HCT116 (cell line): ENCODE measurements around the gene IL18BP. TPM values are rescaled to one million over a fixed set of nuclear protein-coding genes. Genes with fewer than 3 reads are reported as not detected.

ENCODE experiments used
- ATAC-seq: fragments of 200-7000 bp; cut with Tn5 transposase; 2 replicates; pipeline ENCODE4 v1.9.1; 2020; ENCODE audit warnings: mild to moderate bottlenecking, moderate library complexity
- BruUV-seq: library from RNA; stranded (reverse); fragments of 400-500 nt; replicated peaks from 2 replicates; lab custom pipeline; 2021; lab: Mats Ljungman, UMichigan
- CTCF ChIA-PET: fragments of 300-600 bp; sonication (Branson Sonifier 250); formaldehyde crosslinking; loops from one replicate; lab custom pipeline; 2021; ENCODE audit warnings: antibody characterized with exemption; lab: Charles Lee
- POLR2A ChIA-PET: fragments of 300-600, 350-600 bp; sonication (Branson Sonifier 250); formaldehyde crosslinking; loops from one replicate; lab custom pipeline; 2021; ENCODE audit warnings: antibody characterized with exemption; lab: Charles Lee
- RAD21 ChIA-PET, 2 experiments: fragments of 300-600 bp; sonication (Branson Sonifier 250); formaldehyde crosslinking; loops; one replicate each; lab custom pipeline; 2023; ENCODE audit warnings: low total read pairs in 2 of 2; ENCODE audit not compliant: uncharacterized antibody in 2 of 2, unreplicated experiment in 2 of 2, low non-redundant PET in 1 of 2; lab: Charles Lee
- DNase-seq: peaks from one replicate; pipeline ENCODE4 v3.0.0-alpha.2; 2010; ENCODE audit warnings: low read depth, low spot score
- H2AFZ ChIP-seq: fragments of 200-600 bp; shearing (Covaris generic), sonication (generic); 2 replicates; pipeline ENCODE4 v1.6.1; 2017; ENCODE audit warnings: low read depth, mixed run types, mixed read lengths, antibody characterized with exemption, low read length; ENCODE audit not compliant: poor library complexity, severe bottlenecking
- H3K27ac ChIP-seq: 2 replicates; pipeline ENCODE4 v1.5.1; 2012; ENCODE audit warnings: low read depth, low read length
- H3K27me3 ChIP-seq: fragments of 200-600 bp; sonication (generic); 2 replicates; pipeline ENCODE4 v1.6.1; 2016; ENCODE audit warnings: mixed run types, low read length, mixed read lengths; ENCODE audit not compliant: insufficient read depth
- H3K36me3 ChIP-seq, 2 experiments: fragments of 200-500 bp in 1 of 2; fragments of 200-600 bp in 1 of 2; sonication (Bioruptor generic) in 1 of 2; sonication (generic) in 1 of 2; 2 replicates each; pipeline versions ENCODE4 v1.5.1 to v1.6.1; 2014 to 2016; ENCODE audit warnings: low read length in 2 of 2, inconsistent platforms in 1 of 2, mixed read lengths in 1 of 2, mixed run types in 1 of 2; ENCODE audit not compliant: insufficient read depth in 2 of 2, control insufficient read depth in 1 of 2
- H3K4me1 ChIP-seq, 2 experiments: fragments of 200-600 bp in 1 of 2; sonication (generic) in 1 of 2; 2 replicates each; pipeline versions ENCODE4 v1.5.1 to v1.6.1; 2012 to 2017; ENCODE audit warnings: low read length in 2 of 2, inconsistent platforms in 1 of 2, mild to moderate bottlenecking in 1 of 2, mixed read lengths in 1 of 2, mixed run types in 1 of 2, moderate library complexity in 1 of 2; ENCODE audit not compliant: insufficient read depth in 2 of 2, control insufficient read depth in 1 of 2
- H3K4me2 ChIP-seq: fragments of 200-600 bp; sonication (generic); 2 replicates; pipeline ENCODE4 v1.6.1; 2017; ENCODE audit warnings: mixed run types, low read length, mixed read lengths
- H3K4me3 ChIP-seq, 2 experiments: fragments of 200-600 bp in 1 of 2; sonication (generic) in 1 of 2; replicated peaks in 1 of 2; 2 replicates each; pipeline ENCODE4 v1.5.1; 2011 to 2016; ENCODE audit warnings: low read length in 2 of 2, control low read depth in 1 of 2, low read depth in 1 of 2, mild to moderate bottlenecking in 1 of 2, mixed read lengths in 1 of 2, mixed run types in 1 of 2
- H3K79me2 ChIP-seq: fragments of 200-600 bp; sonication (generic); 2 replicates; pipeline ENCODE4 v1.6.1; 2017; ENCODE audit warnings: mild to moderate bottlenecking, mixed run types, low read length, moderate library complexity, mixed read lengths; ENCODE audit not compliant: insufficient read depth
- H3K9ac ChIP-seq: fragments of 200-600 bp; sonication (generic); 2 replicates; pipeline ENCODE4 v1.6.1; 2016; ENCODE audit warnings: low read length, mixed read lengths
- H3K9me2 ChIP-seq: fragments of 200-600 bp; sonication (generic), shearing (Covaris generic); 2 replicates; pipeline ENCODE4 v1.6.1; 2017; ENCODE audit warnings: mixed run types, mild to moderate bottlenecking, moderate library complexity; ENCODE audit not compliant: insufficient read depth
- H3K9me3 ChIP-seq, 2 experiments: fragments of 200-500 bp in 1 of 2; fragments of 200-600 bp in 1 of 2; sonication (Bioruptor generic) in 1 of 2; sonication (generic) in 1 of 2; 2 replicates each; pipeline ENCODE4 v1.6.1; 2014 to 2017; ENCODE audit warnings: low read length in 2 of 2, mixed read lengths in 2 of 2, inconsistent platforms in 1 of 2, low read depth in 1 of 2, mild to moderate bottlenecking in 1 of 2, mixed run types in 1 of 2, moderate library complexity in 1 of 2; ENCODE audit not compliant: control insufficient read depth in 1 of 2, insufficient read depth in 1 of 2
- H4K20me1 ChIP-seq: fragments of 200-600 bp; sonication (generic), shearing (Covaris generic); 2 replicates; pipeline ENCODE4 v1.6.1; 2017; ENCODE audit warnings: mixed run types, mild to moderate bottlenecking, moderate library complexity; ENCODE audit not compliant: insufficient read depth
- ATF3 ChIP-seq: IDR thresholded peaks from 2 replicates; pipeline ENCODE4 v1.6.1; 2012
- CEBPB ChIP-seq: IDR thresholded peaks from 2 replicates; pipeline ENCODE4 v1.6.1; 2012; ENCODE audit warnings: low read depth
- EZH2phosphoT487 ChIP-seq: fragments of 200-600 bp; IDR thresholded peaks from 2 replicates; pipeline ENCODE4 v1.6.1; 2018; ENCODE audit warnings: antibody characterized with exemption, borderline replicate concordance
- POLR2AphosphoS5 ChIP-seq: IDR thresholded peaks from 2 replicates; pipeline ENCODE4 v1.6.1; 2011; ENCODE audit warnings: mild to moderate bottlenecking, low read depth, low read length, moderate library complexity
- RAD21 ChIP-seq: IDR thresholded peaks from 2 replicates; pipeline ENCODE4 v1.6.1; 2012; ENCODE audit warnings: low read depth, mild to moderate bottlenecking
- SIN3A ChIP-seq: IDR thresholded peaks from 2 replicates; pipeline ENCODE4 v1.6.1; 2012; ENCODE audit warnings: low read depth
- SP1 ChIP-seq: IDR thresholded peaks from 2 replicates; pipeline ENCODE4 v1.6.1; 2012; ENCODE audit warnings: low read depth
- SRF ChIP-seq: IDR thresholded peaks from 2 replicates; pipeline ENCODE4 v1.6.1; 2012; ENCODE audit warnings: low read depth
- TCF7L2 ChIP-seq: IDR thresholded peaks from 2 replicates; pipeline ENCODE4 v1.7.0; 2011; ENCODE audit warnings: borderline replicate concordance, inconsistent platforms; ENCODE audit not compliant: insufficient read depth, insufficient read length; ENCODE audit errors: extremely low read depth
- ZNF274 ChIP-seq: fragments of 200-500 bp; sonication (Bioruptor generic); IDR thresholded peaks from 2 replicates; pipeline ENCODE4 v1.6.1; 2014; ENCODE audit warnings: mild to moderate bottlenecking, low read depth, low read length, inconsistent platforms
- intact Hi-C: fragments of 100-400 bp; cut with micrococcal nuclease; formaldehyde crosslinking; loops from 2 replicates; pipeline ENCODE4 v1.10.0; 2022
- total RNA-seq: library from RNA; stranded (reverse); gene quantifications from one replicate; pipeline ENCODE4 v1.2.1, GENCODE V29; 2021; ENCODE audit not compliant: unreplicated experiment

IL18BP gene
- total RNA-seq, 1 experiment from 2014 or later: 9.8 TPM

GRCh38 chr11:72002841-72003775, 4.4 kb downstream of the IL18BP start:
- BruUV-seq: TSS peak; percentile 57
- Histone ChIP-seq H3K4me2 (no peak overlapping the region), H3K4me3 (no peak overlapping the region), H3K4me1 (no peaks in the 10 kb centered on the region), H3K9ac (no peak overlapping the region), H3K79me2 (no peaks in the 10 kb centered on the region), H3K36me3 (peaks cover 33 to 35% of the 10 kb centered on the region in 2 experiments; a peak in 3 of 4 replicates), H3K9me2 (no peaks in the 10 kb centered on the region), H4K20me1 (no peaks in the 10 kb centered on the region), H3K9me3 (no peaks in the 10 kb centered on the region), H3K27ac (no peak overlapping the region), H2AFZ (no peak overlapping the region), H3K27me3 (no peaks in the 10 kb centered on the region)
- intact Hi-C loops: no loop called here
- ChIA-PET RAD21 (no interaction called here), CTCF (no interaction called here), POLR2A (no interaction called here)
- ATAC-seq: 0 out of 2 replicates have a peak, but pooled peaks have one; percentile 3
- TF ChIP-seq EZH2phosphoT487 (no peak), POLR2AphosphoS5 (peak; percentile 40)
- no peak for DNase-seq

- ChIA-PET POLR2A (no interaction called here), RAD21 (no interaction called here), CTCF (no interaction called here)
- H2AFZ ChIP-seq: no peak overlapping the region
- H3K9me3 ChIP-seq: no peaks in the 10 kb centered on the region
- H3K27me3 ChIP-seq: no peaks in the 10 kb centered on the region
- no peak for TF ChIP-seq SIN3A
- TF ChIP-seq RAD21: no peak
- no peak for TF ChIP-seq EZH2phosphoT487
- TF ChIP-seq POLR2AphosphoS5: no peak
- TF ChIP-seq ZNF274: no peak
- TF ChIP-seq ATF3: no peak
- TF ChIP-seq SP1: no peak
- TF ChIP-seq TCF7L2: no peak
- TF ChIP-seq SRF: no peak
- no peak for TF ChIP-seq CEBPB
- ATAC-seq (no peak), DNase-seq (no peak)
- no TSS peak for BruUV-seq
- no peaks in the 10 kb centered on the region for H3K4me1 ChIP-seq
- intact Hi-C loops: no loop called here
- peaks cover 39 to 41% of the 10 kb centered on the region in 2 experiments; a peak in 3 of 4 replicates for H3K36me3 ChIP-seq
- H3K79me2 ChIP-seq: no peaks in the 10 kb centered on the region
- no peaks in the 10 kb centered on the region for H3K9me2 ChIP-seq
- H3K4me2 ChIP-seq: no peak overlapping the region
- H3K27ac ChIP-seq: no peak overlapping the region
- H3K9ac ChIP-seq: no peak overlapping the region
- no peak overlapping the region for H3K4me3 ChIP-seq
- H4K20me1 ChIP-seq: no peaks in the 10 kb centered on the region
Observed at GRCh38 chr11:72003776-72004171, 5.1 kb downstream of the IL18BP start.
